NK-92 (cell line): ENCODE results near the gene EHD1.

Source experiments
- DNase-seq: peaks from one replicate; lab custom pipeline; 2025; ENCODE audit not compliant: unreplicated experiment; lab: John Stamatoyannopoulos, UW

The EHD1 gene

DNA sequence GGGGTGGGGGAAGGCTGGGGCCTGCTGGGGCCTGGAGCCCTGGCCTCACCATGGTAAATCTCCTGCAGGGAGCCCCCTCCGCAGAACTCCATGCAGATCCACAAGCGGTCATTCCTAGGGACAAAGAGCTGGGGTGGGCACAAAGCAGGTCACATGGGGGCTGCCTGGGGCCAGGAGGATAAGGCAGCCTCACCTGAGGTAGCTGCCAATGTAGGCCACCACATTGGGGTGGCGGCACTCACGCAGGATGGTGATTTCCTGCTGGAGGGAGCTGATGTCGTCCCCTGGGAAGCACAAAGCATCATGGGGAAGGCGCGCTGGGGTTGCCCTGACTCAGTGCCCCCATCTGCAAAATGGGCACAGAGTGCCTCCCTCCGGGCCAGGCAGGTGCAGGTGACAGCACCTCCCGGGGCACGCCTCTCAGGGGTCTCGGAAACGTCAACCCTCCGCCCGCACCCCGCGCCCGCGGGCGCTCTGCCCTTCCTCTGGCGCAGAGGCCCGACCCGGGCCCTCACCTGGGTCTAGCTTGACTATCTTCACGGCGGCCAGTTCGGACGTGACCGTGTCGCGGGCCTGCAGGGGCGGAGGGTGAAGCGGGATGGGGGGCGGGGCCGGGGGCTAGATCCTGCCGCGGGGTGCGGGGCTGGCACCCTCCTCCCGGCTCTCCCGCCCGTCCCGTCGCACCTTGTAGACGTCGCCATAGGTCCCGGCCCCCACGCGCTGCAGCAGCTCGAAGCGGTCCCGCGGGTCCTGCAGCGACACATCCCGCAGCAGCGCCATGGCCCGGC is 75.9 kb downstream of the EHD1 start:
- DNase-seq, result no peak
